Endothelial cell of umbilical vein (primary cell): ENCODE data around the gene PIP5K1A. TPM values are rescaled to one million over a fixed set of nuclear protein-coding genes. Genes with fewer than 3 reads are reported as not detected.

Experiments used
- BruUV-seq: library from RNA; stranded (reverse); fragments of 400-500 nt; replicated peaks from 2 replicates; lab custom pipeline; 2021; lab: Mats Ljungman, UMichigan
- CTCF ChIA-PET: fragments of 300-600, 350-600 bp; sonication (Branson Sonifier 250); formaldehyde crosslinking; loops from one replicate; lab custom pipeline; 2021; ENCODE audit warnings: antibody characterized with exemption, inconsistent platforms; lab: Charles Lee
- POLR2A ChIA-PET: fragments of 300-600, 350-600 bp; sonication (Branson Sonifier 250); formaldehyde crosslinking; loops from one replicate; lab custom pipeline; 2021; ENCODE audit warnings: antibody characterized with exemption, inconsistent platforms; lab: Charles Lee
- DNase-seq: peaks from one replicate; pipeline ENCODE4 v3.0.0-alpha.2; 2011; ENCODE audit warnings: low read depth, low spot score
- FAIRE-seq: peaks from 2 replicates; lab custom pipeline; 2011; peaks lifted over from hg19 to GRCh38; lab: Jason Lieb, UNC
- H2AFZ ChIP-seq: 2 replicates; pipeline ENCODE4 v1.6.0; 2012; ENCODE audit warnings: low read depth, low read length, control low read depth, inconsistent platforms
- H3K27ac ChIP-seq: 2 replicates; pipeline ENCODE4 v1.5.1; 2011; ENCODE audit warnings: low read depth, mild to moderate bottlenecking, control low read depth, low read length, moderate library complexity; ENCODE audit not compliant: insufficient read depth
- H3K27me3 ChIP-seq, 2 experiments: 2 replicates each; pipeline versions ENCODE4 v1.6.0 to v1.6.1; 2011; ENCODE audit warnings: low read length in 2 of 2, mixed read lengths in 1 of 2; ENCODE audit not compliant: control insufficient read depth in 2 of 2, insufficient read depth in 2 of 2
- H3K36me3 ChIP-seq, 2 experiments: 2 replicates in 1 of 2; 3 replicates in 1 of 2; pipeline ENCODE4 v1.5.1; 2011; ENCODE audit warnings: low read length in 2 of 2, mild to moderate bottlenecking in 1 of 2, moderate library complexity in 1 of 2; ENCODE audit not compliant: control insufficient read depth in 2 of 2, insufficient read depth in 2 of 2; ENCODE audit errors: extremely low read depth in 1 of 2
- H3K4me1 ChIP-seq: 3 replicates; pipeline ENCODE4 v1.5.1; 2011; ENCODE audit warnings: mild to moderate bottlenecking, low read length; ENCODE audit not compliant: control insufficient read depth, insufficient read depth; ENCODE audit errors: extremely low read depth
- H3K4me2 ChIP-seq: 2 replicates; pipeline ENCODE4 v1.6.1; 2011; ENCODE audit warnings: low read length, control low read depth, mixed read lengths; ENCODE audit not compliant: insufficient read depth
- H3K4me3 ChIP-seq, 3 experiments: fragments of 200-600 bp in 1 of 3; sonication (generic), shearing (Covaris generic) in 1 of 3; replicated peaks in 1 of 3; 2 replicates each; pipeline ENCODE4 v1.5.1; 2011 to 2016; ENCODE audit warnings: control low read depth in 3 of 3, low read length in 3 of 3, mild to moderate bottlenecking in 2 of 3, inconsistent platforms in 1 of 3, low read depth in 1 of 3, moderate library complexity in 1 of 3; ENCODE audit not compliant: insufficient read depth in 1 of 3
- H3K79me2 ChIP-seq: 2 replicates; pipeline ENCODE4 v1.6.0; 2012; ENCODE audit warnings: low read length, inconsistent platforms; ENCODE audit not compliant: control insufficient read depth, insufficient read depth
- H3K9ac ChIP-seq: replicated peaks from 2 replicates; pipeline ENCODE3; 2011; ENCODE audit warnings: low read length, control low read depth; ENCODE audit not compliant: insufficient read depth; ENCODE audit errors: extremely low read depth
- H3K9me1 ChIP-seq: replicated peaks from 3 replicates; pipeline ENCODE4 v1.6.0; 2011; ENCODE audit warnings: mild to moderate bottlenecking, low read length; ENCODE audit not compliant: control insufficient read depth, insufficient read depth; ENCODE audit errors: extremely low read depth
- H3K9me3 ChIP-seq: replicated peaks from 2 replicates; pipeline ENCODE4 v1.5.1; 2012; ENCODE audit warnings: low read length, inconsistent platforms; ENCODE audit not compliant: control insufficient read depth, insufficient read depth
- H4K20me1 ChIP-seq: replicated peaks from 2 replicates; pipeline ENCODE3; 2011; ENCODE audit warnings: mild to moderate bottlenecking, low read length; ENCODE audit not compliant: control insufficient read depth, insufficient read depth; ENCODE audit errors: extremely low read depth
- CTCF ChIP-seq, 2 donors: IDR thresholded peaks; 1 replicate in 1 of 2; 2 replicates in 1 of 2; pipeline ENCODE4 v1.5.1; 2011; ENCODE audit warnings: low read length in 2 of 2, mild to moderate bottlenecking in 2 of 2, moderate library complexity in 2 of 2, control low read depth in 1 of 2, inconsistent platforms in 1 of 2, low read depth in 1 of 2; ENCODE audit not compliant: insufficient read depth in 1 of 2; ENCODE audit errors: extremely low read depth in 1 of 2
- EZH2 ChIP-seq: IDR thresholded peaks from 2 replicates; pipeline ENCODE4 v1.6.1; 2012; ENCODE audit warnings: borderline replicate concordance, low read depth, mild to moderate bottlenecking, moderate library complexity, low read length, inconsistent platforms; ENCODE audit not compliant: severe bottlenecking
- GATA2 ChIP-seq: IDR thresholded peaks from 2 replicates; pipeline ENCODE4 v1.7.0; 2011; ENCODE audit warnings: low read depth, mild to moderate bottlenecking, moderate library complexity, mixed read lengths, low read length; ENCODE audit not compliant: insufficient read length, insufficient read depth
- MYC ChIP-seq: IDR thresholded peaks from one replicate; pipeline ENCODE4 v1.6.1; 2011; ENCODE audit warnings: mild to moderate bottlenecking, low read depth, low read length
- POLR2A ChIP-seq: IDR thresholded peaks from 2 replicates; pipeline ENCODE4 v1.6.1; 2012; ENCODE audit warnings: low read depth, mild to moderate bottlenecking, control low read depth, low read length
- POLR2AphosphoS5 ChIP-seq: IDR thresholded peaks from 2 replicates; pipeline ENCODE4 v1.6.1; 2012; ENCODE audit warnings: low read depth, mild to moderate bottlenecking, control low read depth, low read length, moderate library complexity; ENCODE audit not compliant: insufficient read depth
- dilution Hi-C: fragments of 300-500 bp; cut with MboI; formaldehyde crosslinking; loops from one replicate; pipeline ENCODE4 v1.15.0; 2019; ENCODE audit warnings: low sequenced_read_pairs; ENCODE audit not compliant: extremely low pct_ligation_motif_present
- intact Hi-C: fragments of 100-400 bp; cut with micrococcal nuclease; formaldehyde crosslinking; loops from one replicate; pipeline ENCODE4 v1.10.0; 2022
- polyA plus RNA-seq, 4 experiments: library from polyadenylated mRNA; depleted of rRNA in 3 of 4; stranded (reverse) in 3 of 4; unstranded in 1 of 4; fragments of >200 nt; gene quantifications; 2 replicates each; pipeline versions ENCODE4 v1.2.1 to v1.2.3, GENCODE V29; 2011 to 2012; ENCODE audit warnings: missing spikeins in 1 of 4
- total RNA-seq: library from RNA; stranded (reverse); gene quantifications from 2 replicates; pipeline ENCODE4 v1.2.3, GENCODE V29; 2021

The PIP5K1A gene
- total and polyA plus RNA-seq, 2 donors (not counting 3 experiments of a cell fraction or from before 2014, with no cell fraction given), result 72.1 to 79.3 TPM

GRCh38 chr1:151159373-151159772 is 39.0 kb upstream of the PIP5K1A start:
- intact Hi-C loops (no loop called here), dilution Hi-C loops (no loop called here)
- ChIA-PET CTCF (interaction anchor here (1.5 to 11.7 kb wide), 3 partner anchors 58 to 135 kb away, joined by 4 to 623 read pairs (median 7); no protein-coding TSS in a partner anchor), POLR2A (no interaction called here)
- H3K9ac ChIP-seq, result no peak overlapping the region
- no peaks in the 10 kb centered on the region for H3K9me3 ChIP-seq
- no peak overlapping the region for H3K4me2 ChIP-seq
- DNase-seq (no peak), FAIRE-seq (no peak)
- H3K4me1 ChIP-seq, result peaks cover 20% of the 10 kb centered on the region
- H2AFZ ChIP-seq, result no peak overlapping the region
- TF ChIP-seq MYC, result no peak
- no peak for TF ChIP-seq EZH2
- TF ChIP-seq GATA2, result no peak
- no peak for TF ChIP-seq POLR2A
- H3K79me2 ChIP-seq, result peaks cover under 1% of the 10 kb centered on the region
- H4K20me1 ChIP-seq, result no peaks in the 10 kb centered on the region
- H3K36me3 ChIP-seq, result peaks cover 2 to 16% of the 10 kb centered on the region in 2 experiments
- no peak overlapping the region for H3K4me3 ChIP-seq
- no peaks in the 10 kb centered on the region for H3K27me3 ChIP-seq
- no peak overlapping the region for H3K27ac ChIP-seq
- no TSS peak for BruUV-seq
- no peaks in the 10 kb centered on the region for H3K9me1 ChIP-seq

GRCh38 chr1:151164732-151165280 is 33.5 kb upstream of the PIP5K1A start:
- no TSS peak for BruUV-seq
- FAIRE-seq, result peak; percentile 37
- Histone ChIP-seq H3K4me1 (peaks cover 19% of the 10 kb centered on the region), H3K27me3 (no peaks in the 10 kb centered on the region), H2AFZ (peak overlapping the region; percentile 90), H3K36me3 (peaks cover 0 to 13% of the 10 kb centered on the region in 2 experiments), H3K9me1 (no peaks in the 10 kb centered on the region), H3K27ac (peak overlapping the region; percentile 61), H3K79me2 (peaks cover 21% of the 10 kb centered on the region), H3K9ac (peak overlapping the region; percentile 94), H3K4me2 (peak overlapping the region; percentile 92), H3K4me3 (peak overlapping the region; percentile 65 to 89 (median 81)), H4K20me1 (no peaks in the 10 kb centered on the region), H3K9me3 (no peaks in the 10 kb centered on the region)
- ChIA-PET CTCF (interaction anchor here (0.6 to 2.9 kb wide), 10 partner anchors 8 to 140 kb away, joined by 3 to 17 read pairs (median 4); partner anchors contain the start of gene TNFAIP8L2), POLR2A (interaction anchor here (0.8 kb wide), 1 partner anchor 585 kb away, joined by 3 read pairs; the partner anchor contains the start of gene MCL1)
- no peak for DNase-seq
- intact Hi-C loops, result loop anchor here (1.0 kb wide), 2 partner anchors 19 to 25 kb away; partner anchors contain the start of genes SEMA6C and VPS72
- dilution Hi-C loops, result no loop called here
- peak; percentile 28 for TF ChIP-seq POLR2AphosphoS5
- TF ChIP-seq CTCF (IDR thresholded peaks at IDR 0.05; ENCODE audit: extremely low read depth in 1 of 2, insufficient read depth in 1 of 2, low read depth in 1 of 2, low read length in 2 of 2), result no peak
